ENCODE data around the gene RNF220. TPM values are rescaled to one million over a fixed set of nuclear protein-coding genes. Genes with fewer than 3 reads are reported as not detected.

RNF220 gene
- total RNA-seq, 1 donor from 2014 or later, result 83.7 TPM

GRCh38 chr1:44606701-44607281, 201.7 kb downstream of the RNF220 start:
- intact Hi-C loops (cut with micrococcal nuclease), result no loop called here

GRCh38 chr1:44608141-44608540, 203.1 kb downstream of the RNF220 start:
- intact Hi-C loops (cut with micrococcal nuclease), result no loop called here

GRCh38 chr1:44609412-44609767, 204.3 kb downstream of the RNF220 start:
- intact Hi-C loops (cut with micrococcal nuclease), result no loop called here

DNA sequence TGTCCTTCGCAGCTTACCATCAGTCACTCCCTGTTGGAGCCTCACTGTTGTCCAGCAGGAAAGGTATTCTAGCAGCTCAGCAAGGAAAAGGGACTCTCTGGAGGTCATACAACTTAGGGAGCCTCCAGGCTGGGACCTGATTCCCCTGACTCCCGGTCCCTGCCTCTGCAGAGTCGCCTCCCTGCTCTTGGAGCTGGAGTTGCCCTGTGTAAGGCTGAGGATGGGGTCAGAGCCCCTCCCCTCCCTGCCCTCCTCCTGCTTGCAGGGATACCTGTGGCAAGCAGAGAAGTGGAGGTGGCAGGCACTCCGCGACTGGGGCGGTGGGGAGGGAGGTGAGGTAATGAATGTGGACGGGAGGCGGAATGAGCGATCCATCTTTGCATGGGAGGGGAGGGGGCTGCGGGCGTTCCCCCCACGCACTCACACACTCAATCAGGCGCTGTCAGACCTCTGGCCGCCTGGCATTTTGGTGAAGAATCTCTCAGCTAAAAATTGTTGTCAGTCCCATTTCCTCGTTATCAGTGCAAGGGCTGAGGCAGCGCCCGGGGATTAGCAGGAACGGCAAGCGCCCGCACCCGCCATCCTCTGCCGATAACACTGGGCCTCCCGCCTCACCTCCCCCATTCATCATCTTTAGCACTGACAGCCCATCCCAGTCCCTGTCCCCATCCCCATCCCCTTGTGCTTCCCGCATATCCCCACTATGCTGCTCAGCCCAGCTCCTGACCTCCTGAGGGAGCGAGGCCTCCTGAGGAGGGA, 204.9 kb downstream of the RNF220 start:
- intact Hi-C loops (cut with micrococcal nuclease), result no loop called here

GRCh38 chr1:44610527-44611148, 205.6 kb downstream of the RNF220 start:
- intact Hi-C loops (cut with micrococcal nuclease), result no loop called here

DNA sequence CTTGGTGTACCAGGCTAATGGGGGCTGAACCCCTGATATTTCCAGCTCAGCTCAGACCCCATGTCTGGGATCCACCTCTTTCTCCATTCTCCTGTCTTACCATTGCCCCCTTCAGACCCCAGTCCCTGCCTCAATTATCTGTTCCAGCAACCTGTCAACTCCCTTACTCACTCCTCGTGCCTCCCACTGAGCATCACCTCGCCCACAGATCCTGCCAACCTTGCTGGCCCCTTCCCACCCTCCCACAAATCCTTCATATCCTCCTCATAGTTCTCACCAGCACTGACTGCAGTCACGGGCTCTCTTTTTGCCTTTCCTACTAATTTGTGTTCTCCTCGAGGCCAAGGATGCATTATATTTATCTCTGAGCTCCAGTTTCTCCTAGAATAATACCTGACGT, 206.4 kb downstream of the RNF220 start:
- intact Hi-C loops (cut with micrococcal nuclease), result no loop called here

GRCh38 chr1:44611866-44612265, 206.8 kb downstream of the RNF220 start:
- intact Hi-C loops (cut with micrococcal nuclease), result no loop called here

GRCh38 chr1:44613941-44614340, 208.9 kb downstream of the RNF220 start:
- intact Hi-C loops (cut with micrococcal nuclease), result no loop called here

DNA sequence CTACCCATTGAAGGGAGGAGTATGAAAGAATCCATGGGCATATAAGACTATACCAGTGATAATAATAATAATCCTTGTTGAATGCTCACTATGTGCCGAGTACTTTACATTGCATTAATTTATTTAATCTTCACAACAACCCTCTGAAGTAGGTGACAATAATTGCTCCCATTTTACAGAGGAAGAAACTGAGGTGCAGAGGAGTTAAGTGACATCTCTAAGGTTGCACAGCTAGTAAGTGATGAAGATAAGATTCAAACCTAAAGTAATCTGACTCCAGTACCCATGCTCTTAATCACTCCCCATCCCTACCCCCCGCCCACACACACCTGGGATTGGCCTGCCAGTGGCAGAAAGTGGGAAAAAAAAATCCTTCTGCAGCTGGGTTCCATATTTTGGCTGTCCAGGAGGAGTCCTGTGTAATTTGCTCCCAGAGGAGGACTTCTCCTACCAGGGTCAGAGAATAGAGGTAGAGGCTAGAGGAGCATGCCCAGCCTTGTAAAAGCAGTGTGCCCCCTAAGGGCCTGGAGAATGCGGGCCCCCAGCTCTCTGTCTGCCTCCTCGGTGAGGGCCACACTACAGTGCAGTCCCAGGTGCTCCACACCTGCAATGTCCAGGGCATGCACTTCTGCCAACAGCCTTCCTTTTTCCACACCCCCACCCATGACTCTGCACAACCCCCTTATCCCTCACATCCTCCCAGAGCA, 211.4 kb downstream of the RNF220 start:
- intact Hi-C loops (cut with micrococcal nuclease), result no loop called here

- intact Hi-C loops (cut with micrococcal nuclease), result no loop called here
Measured at GRCh38 chr1:44616991-44617702, 212.1 kb downstream of the RNF220 start.

- intact Hi-C loops (cut with micrococcal nuclease), result no loop called here
Measured at GRCh38 chr1:44617703-44618029, 212.6 kb downstream of the RNF220 start.

DNA sequence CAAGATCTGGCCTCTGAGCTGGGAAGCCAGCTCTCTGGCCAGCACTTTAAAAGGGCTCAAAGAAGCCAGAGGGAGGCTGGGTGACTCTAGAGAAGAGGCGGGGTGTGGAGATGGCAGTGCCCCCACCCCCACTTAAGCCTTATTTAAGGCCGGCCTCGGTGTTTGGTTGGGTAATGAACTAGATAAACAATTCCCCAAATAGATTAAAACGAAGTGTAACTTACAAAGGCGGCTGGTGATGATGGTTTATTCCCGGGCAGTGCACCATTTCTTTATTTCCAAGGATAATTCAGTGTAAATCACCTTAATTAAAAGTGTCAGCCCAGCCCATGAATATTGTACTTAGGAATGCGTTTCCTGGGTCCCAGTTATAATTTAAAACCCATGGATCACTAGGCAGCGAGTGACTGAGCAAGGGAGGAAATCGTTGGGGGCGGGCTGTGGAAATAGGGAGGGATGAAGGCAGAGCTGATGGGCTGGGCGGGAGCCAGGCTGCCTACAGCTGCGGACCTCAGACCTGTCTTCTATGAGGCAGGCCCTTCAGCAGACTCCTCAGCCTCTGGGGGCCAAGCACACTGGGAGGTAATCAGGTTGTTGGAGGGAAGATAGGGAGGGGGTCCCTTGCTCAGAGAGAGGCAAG, 214.3 kb downstream of the RNF220 start:
- intact Hi-C loops (cut with micrococcal nuclease), result no loop called here

DNA sequence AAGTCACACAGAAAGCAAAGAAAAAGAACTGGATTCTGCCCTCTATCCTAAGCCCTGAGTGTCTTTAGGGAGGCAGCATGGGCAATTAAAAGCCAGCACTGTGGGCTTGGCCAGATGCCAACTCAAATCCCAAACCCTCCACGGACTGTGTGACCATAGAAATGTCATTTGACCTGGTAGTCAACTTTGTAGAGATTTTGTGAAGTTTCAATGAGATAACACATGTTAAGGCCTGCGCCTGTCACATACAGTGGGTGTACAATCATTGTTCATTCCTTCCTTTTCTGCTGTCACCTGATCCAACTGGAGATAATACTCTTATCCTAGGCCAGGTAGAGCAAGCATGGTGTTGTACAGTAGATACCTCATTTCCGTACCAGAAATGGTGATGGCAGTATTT, 215.0 kb downstream of the RNF220 start:
- intact Hi-C loops (cut with micrococcal nuclease), result no loop called here

GRCh38 chr1:44621841-44622286, 216.8 kb downstream of the RNF220 start:
- intact Hi-C loops (cut with micrococcal nuclease), result no loop called here

GRCh38 chr1:44624268-44624901, 219.3 kb downstream of the RNF220 start:
- intact Hi-C loops (cut with micrococcal nuclease), result no loop called here

DNA sequence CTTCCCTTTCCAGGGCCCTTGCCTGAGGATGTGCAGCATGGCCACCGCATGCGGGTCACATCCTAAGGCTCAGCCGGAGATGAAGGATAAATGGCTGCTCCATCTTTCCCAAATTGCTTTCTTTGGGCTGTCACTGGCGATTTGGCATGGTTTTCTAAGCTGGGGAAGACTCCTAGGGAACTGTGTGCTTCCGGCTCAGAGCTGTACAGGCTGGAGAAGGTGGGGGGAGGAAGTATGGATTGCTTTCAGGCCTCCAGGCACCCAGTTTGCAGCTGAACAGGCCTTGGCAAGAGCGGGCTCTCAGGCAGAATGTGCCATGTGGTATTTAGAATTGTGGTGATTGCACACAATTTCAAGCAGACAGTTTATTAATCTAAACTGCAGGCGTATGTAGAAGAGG, 220.3 kb downstream of the RNF220 start:
- intact Hi-C loops (cut with micrococcal nuclease), result no loop called here

- intact Hi-C loops (cut with micrococcal nuclease), result no loop called here
Measured at GRCh38 chr1:44628962-44629756, 224.1 kb downstream of the RNF220 start.

- intact Hi-C loops (cut with micrococcal nuclease), result no loop called here
Measured at GRCh38 chr1:44630116-44630515, 225.1 kb downstream of the RNF220 start.

DNA sequence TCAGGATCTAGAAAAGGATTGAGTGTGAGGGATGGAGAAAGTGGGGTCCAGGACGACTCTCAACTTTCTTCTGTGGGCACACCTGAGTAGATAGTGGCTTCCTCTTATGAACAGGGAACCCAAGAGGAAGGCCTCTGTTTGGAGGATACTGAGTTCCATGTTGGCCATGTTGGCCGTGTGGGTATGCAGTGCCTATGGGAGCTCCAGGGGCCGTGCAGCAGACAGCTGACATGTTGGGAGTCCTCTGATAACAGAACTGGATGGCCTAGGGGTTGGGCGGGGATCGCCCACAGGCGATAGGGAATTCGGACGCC, 226.2 kb downstream of the RNF220 start:
- intact Hi-C loops (cut with micrococcal nuclease), result no loop called here

Measured in T-helper 2 cell treated with Interferon-gamma antibody and Interleukin-4, amounts not matched to agents 100 ng/mL and 5 ng/mL, for 36 hours (primary cell).